ENCODE measurements around the gene NUP160. TPM values are rescaled to one million over a fixed set of nuclear protein-coding genes. Genes with fewer than 3 reads are reported as not detected.
"Not testable (repeated sequence)": the region's sequence is repeated elsewhere in the genome, so short reads cannot be mapped to it uniquely, and the experiment has no call there.

NUP160 gene
- total RNA-seq, 2 donors from 2014 or later, result 13.8 to 15.3 TPM

- Histone ChIP-seq H3K36me3 (replicated peaks in 1 of 2; ENCODE audit: insufficient read depth in 1 of 2, low read depth in 2 of 2) (no peaks in the 10 kb centered on the region), H3K27ac (no peak overlapping the region), H3K4me3 (no peak overlapping the region), H3K9me3 (no peaks in the 10 kb centered on the region), H3K4me1 (no peaks in the 10 kb centered on the region), H3K27me3 (no peaks in the 10 kb centered on the region)
- DNase-seq, result no peak
- intact Hi-C loops (cut with DNase I), result no loop called here
- TF ChIP-seq POLR2A (IDR thresholded peaks at IDR 0.05), result no peak
- no peak for ATAC-seq
- WGBS, 2 donors, result 16% methylated on average over 2 of the region's 2 CpGs
Measured at GRCh38 chr11:47869544-47870393, 21.6 kb upstream of the NUP160 start.

- WGBS, 2 donors, result 94 to 98% methylated on average over 3 of the region's 3 CpGs
- ATAC-seq, result no peak
- intact Hi-C loops (cut with DNase I), result no loop called here
Measured at GRCh38 chr11:47867823-47868222, 19.7 kb upstream of the NUP160 start.

GRCh38 chr11:47866892-47867291 is 18.7 kb upstream of the NUP160 start:
- H3K9me3 ChIP-seq; H3K4me3 ChIP-seq; ATAC-seq; H3K4me1 ChIP-seq; H3K36me3 ChIP-seq (replicated peaks in 1 of 2; ENCODE audit: insufficient read depth in 1 of 2, low read depth in 2 of 2); intact Hi-C loops (cut with DNase I); H3K27me3 ChIP-seq; H3K27ac ChIP-seq; DNase-seq: not testable (repeated sequence)
- WGBS, 2 donors, result 79 to 89% methylated on average over 6 of the region's 6 CpGs

More at GRCh38 chr11:47867823-47868222, 19.7 kb upstream of the NUP160 start:
- DNase-seq, result no peak
- Histone ChIP-seq H3K36me3 (replicated peaks in 1 of 2; ENCODE audit: insufficient read depth in 1 of 2, low read depth in 2 of 2) (no peaks in the 10 kb centered on the region), H3K4me3 (no peak overlapping the region), H3K4me1 (no peaks in the 10 kb centered on the region), H3K27me3 (no peaks in the 10 kb centered on the region), H3K9me3 (no peaks in the 10 kb centered on the region), H3K27ac (no peak overlapping the region)
- TF ChIP-seq CTCF (IDR thresholded peaks at IDR 0.05) (no peak), POLR2A (IDR thresholded peaks at IDR 0.05) (no peak)

- Histone ChIP-seq H3K9me3 (no peaks in the 10 kb centered on the region), H3K36me3 (replicated peaks in 1 of 2; ENCODE audit: insufficient read depth in 1 of 2, low read depth in 2 of 2) (no peaks in the 10 kb centered on the region), H3K27me3 (no peaks in the 10 kb centered on the region), H3K27ac (peak overlapping the region in 1 of 4 donors; percentile 39), H3K4me1 (no peaks in the 10 kb centered on the region), H3K4me3 (no peak overlapping the region)
- DNase-seq (no peak), ATAC-seq (no peak)
- TF ChIP-seq CTCF (IDR thresholded peaks at IDR 0.05), result no peak
- no peak for TF ChIP-seq POLR2A (IDR thresholded peaks at IDR 0.05)
- intact Hi-C loops (cut with DNase I), result no loop called here
- WGBS, 2 donors, result 49 to 72% methylated on average over 5 of the region's 5 CpGs
Measured at GRCh38 chr11:47864901-47865300, 16.8 kb upstream of the NUP160 start.

GRCh38 chr11:47863898-47864430 is 15.8 kb upstream of the NUP160 start:
- no peak for ATAC-seq

More at GRCh38 chr11:47863898-47864430, 15.8 kb upstream of the NUP160 start:
- Histone ChIP-seq H3K4me1 (no peaks in the 10 kb centered on the region), H3K36me3 (replicated peaks in 1 of 2; ENCODE audit: insufficient read depth in 1 of 2, low read depth in 2 of 2) (no peaks in the 10 kb centered on the region), H3K9me3 (no peaks in the 10 kb centered on the region), H3K27me3 (no peaks in the 10 kb centered on the region), H3K4me3 (no peak overlapping the region), H3K27ac (no peak overlapping the region)
- 87 to 94% methylated on average over 4 of the region's 4 CpGs for WGBS, 2 donors
- TF ChIP-seq POLR2A (IDR thresholded peaks at IDR 0.05), result no peak
- TF ChIP-seq CTCF (IDR thresholded peaks at IDR 0.05), result no peak
- no peak for DNase-seq
- intact Hi-C loops (cut with DNase I), result no loop called here

Measured in body of pancreas (tissue), 4 donors.